C1 segment of cervical spinal cord (tissue), 14 donors: ENCODE results near the gene MAP3K6.
A peak's percentile ranks its signal among the peaks of the same experiment; 100 is the strongest.

ENCODE experiments used
- DNase-seq, 14 donors: peaks; one replicate each; lab custom pipeline; 2025; lab: John Stamatoyannopoulos, UW

MAP3K6 gene

DNA sequence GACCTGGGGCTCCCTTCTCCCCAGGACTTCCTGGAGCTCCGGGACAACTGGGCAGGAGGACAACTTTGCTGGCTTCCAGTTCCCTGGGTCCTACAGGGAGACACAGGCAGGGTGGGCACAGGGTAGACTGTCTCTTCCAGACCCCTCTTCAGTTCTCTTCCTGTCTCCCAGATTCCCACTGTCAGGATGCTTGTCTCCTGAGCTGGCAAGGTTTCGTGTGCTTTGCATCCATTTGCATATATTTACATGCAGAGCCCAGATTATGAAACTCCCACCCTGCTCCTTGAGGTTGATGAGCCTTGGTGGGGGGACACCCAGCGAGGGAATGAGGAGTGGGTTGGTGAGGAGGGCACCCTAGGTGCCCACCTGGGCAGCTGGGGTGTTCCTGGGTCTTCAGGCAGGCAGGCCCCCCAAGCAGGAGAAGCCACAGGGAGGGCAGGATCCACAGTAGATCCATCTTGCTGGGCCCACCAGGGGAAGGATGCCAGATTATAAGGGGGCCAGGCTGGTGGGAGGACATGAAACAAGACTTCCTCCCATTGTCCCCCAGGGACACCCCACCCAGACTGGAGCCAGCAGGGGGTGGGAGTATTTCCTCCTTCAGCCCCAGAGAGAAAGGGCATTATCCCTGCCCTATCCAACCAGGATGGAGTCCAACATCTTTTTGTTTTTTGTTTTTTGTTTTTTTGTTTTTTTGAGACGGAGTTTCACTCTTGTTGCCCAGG, 7.8 kb upstream of the MAP3K6 start, which contains the start of gene FCN3:
FCN3 (minus strand) TSS at position 463 of the 725 bp plus-strand sequence; CDS start at position 457, 6 bp downstream.
- DNase-seq, result no peak

DNA sequence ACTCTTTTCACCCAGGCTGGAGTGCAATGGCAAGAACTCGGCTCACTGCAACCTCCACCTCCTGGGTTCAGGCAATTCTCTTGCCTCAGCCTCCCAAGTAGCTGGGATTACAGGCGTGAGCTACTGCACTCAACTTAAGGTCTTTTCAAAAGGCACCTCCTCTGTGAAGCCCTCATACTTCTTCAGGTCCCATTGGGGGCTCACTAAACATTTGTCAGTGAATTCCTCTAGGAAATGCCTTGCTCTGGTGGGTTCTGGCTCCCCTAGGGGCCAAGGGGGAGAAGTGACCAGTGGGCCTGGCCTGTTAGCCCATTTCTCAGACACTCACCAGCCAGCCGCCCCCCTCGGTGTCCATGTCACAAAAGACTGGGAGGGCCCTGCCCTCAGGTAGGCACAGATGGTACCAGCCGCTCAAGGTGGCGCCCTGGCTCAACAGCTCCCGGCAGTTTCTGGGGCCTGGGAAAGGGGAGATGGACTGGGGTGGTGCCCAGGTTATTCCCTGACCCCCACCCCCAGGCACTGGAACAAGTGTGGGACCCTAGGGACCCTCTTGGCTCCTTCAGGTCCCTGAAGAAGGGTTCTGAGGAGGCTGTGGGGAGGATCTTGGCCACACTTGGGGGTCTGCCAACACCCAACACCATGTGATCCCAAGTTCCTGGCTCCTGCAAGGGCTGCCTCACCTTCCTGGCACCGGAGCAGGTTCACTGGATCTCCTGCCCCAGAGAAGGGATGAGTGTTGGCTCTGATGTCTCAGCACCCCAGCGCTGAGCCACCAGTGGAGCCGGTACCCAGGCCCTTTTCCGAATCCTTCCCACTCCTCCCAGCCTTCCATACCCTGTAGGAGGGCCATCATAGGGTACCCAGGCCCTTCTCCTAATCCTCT, 6.3 kb upstream of the MAP3K6 start:
- no peak for DNase-seq

DNA sequence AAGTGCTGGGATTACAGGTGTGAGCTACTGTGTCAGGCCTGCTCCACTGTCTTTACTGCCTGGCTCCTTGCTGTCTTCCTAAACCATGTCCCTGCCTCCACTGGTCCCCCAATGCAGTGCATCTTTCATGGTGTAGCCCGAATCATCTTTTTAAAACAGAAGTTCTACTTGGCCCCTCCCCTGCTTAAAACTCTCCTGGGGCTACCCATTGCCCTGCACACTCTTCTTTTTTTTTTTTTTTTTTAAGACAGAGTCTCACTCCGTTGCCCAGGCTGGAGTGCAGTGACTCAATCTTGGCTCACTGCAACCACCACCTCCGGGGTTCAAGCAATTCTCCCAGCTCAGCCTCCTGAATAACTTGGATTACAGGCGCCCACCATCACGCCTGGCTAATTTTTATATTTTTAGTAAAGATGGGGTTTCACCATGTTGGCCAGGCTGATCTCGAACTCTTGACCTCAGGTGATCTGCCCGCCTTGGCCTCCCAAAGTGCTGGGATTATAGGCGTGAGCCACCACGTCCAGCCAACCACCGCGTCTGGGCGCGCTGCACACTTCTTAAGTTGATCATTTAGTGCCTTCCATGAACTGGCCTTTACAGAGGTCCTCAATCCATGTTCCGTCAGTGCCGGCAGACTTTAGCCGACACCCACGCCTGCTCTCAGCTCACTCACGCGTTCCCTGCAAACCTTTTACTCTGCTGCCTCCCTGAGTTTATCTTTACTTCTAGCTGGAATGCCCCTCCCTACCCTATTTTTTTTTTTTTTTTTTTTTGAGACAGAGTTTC, 5.5 kb upstream of the MAP3K6 start:
- DNase-seq, result no peak

DNA sequence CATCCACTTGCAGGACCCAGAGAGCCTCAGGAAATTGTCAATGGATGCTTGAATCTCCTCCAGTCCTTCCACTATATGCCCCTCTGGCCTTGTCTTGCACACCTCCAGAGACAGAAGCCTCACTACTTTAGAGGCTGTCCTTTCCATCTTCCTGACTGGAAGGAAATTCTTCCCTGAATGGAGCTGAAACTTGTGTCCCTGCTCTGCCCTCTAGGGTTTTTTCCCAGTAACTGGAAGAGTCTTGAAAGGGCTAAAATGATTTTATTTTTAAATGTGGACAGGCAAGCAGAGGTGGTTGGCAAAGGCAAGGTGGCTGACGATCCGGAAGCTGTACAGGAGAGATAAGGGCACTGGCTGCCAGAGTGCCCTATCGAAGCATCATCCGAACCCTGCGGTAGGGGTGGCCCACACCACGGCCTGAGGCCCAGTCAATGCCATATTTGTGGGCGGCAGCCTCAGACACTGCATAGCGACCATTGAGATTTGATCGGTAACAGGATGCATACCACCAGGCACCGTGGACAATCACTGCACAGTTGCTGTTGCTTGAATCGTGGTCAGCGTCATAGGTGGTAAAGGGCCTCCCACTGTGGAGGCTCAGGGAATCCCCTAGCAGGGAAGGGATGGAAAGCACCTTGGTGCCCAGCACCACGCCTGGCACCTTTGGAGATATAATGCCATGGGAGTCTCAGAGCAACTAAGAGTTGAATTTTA, 2.3 kb upstream of the MAP3K6 start:
- DNase-seq, result no peak

DNA sequence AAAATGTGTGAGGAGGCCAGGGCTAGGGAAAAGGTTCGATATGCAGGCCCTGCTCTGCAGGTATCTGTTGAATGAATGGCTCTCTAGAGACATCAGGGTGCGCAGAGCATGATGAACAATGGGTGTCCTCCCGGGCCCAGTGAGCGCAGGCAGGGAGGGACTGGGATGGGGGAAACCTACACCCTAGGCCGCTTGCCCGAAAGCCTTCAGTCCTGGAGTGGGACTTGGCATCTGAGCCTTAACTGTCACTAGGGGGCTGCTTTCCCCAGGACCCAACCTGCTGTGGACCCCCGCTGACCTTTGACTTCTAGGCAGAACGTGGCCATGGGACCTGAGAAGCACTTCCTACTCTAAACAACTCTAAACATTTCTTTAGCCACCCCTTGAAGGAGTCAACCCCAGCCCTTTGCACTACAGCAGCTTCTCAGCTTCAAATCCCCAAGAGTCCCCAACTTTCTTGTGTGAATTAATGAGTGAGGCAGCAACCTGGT, 444 bp upstream of the MAP3K6 start:
- DNase-seq, result no peak

DNA sequence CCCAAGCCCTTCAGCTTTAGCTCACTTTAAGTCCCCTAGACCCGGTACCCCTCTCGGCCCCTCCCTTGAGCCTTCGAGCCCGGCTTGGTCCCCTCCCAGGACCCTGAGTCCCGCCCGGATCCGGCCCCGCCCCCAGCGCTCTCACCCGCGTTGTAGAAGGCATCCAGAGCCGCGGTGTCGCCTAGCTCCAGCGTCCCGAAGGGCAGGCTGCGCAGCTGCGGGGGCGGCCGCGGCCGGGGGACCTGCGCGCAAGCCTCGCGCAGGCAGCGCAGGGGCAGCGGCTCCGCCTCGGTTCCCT, 699 bp downstream of the MAP3K6 start:
- peak in 10 of 14 donors; percentile 28 to 74 (median 56) for DNase-seq

DNA sequence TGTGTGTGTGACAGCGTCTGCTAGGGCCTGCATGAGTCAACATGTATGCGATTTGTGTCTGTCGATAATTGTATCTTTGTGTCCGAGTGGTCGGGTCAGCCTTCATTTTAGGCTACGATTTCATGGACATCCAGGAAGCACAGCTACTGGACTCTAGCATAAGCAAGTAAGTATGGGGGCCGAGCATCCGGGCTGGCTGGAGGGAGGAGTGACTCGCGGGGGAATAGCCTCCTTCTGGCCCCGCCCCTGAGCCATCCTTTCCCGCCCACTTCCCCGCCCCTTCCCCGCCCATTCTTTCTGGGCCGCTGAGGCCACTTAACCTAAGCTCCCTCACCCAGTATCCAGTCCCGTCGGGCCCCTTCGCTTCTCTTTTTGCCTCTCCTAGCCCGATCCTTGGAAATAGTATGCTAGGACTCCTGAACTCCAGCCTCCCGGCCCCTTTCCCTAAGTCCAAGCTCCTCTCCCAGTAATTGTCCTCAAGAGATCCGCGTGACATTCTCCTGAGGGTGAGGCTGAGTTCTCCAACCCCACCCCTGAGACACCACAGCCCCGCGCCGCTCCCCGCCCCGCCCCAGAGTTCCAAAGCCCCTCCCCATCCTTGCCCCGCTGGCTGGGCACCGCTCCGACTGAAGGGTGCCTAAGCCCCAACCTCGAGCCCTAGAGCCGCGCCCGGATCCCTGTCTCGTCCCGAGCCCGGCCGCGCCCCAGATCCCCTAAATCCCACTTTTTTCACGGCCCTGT, 1.2 kb downstream of the MAP3K6 start:
- peak; percentile 16 to 86 (median 70) for DNase-seq

DNA sequence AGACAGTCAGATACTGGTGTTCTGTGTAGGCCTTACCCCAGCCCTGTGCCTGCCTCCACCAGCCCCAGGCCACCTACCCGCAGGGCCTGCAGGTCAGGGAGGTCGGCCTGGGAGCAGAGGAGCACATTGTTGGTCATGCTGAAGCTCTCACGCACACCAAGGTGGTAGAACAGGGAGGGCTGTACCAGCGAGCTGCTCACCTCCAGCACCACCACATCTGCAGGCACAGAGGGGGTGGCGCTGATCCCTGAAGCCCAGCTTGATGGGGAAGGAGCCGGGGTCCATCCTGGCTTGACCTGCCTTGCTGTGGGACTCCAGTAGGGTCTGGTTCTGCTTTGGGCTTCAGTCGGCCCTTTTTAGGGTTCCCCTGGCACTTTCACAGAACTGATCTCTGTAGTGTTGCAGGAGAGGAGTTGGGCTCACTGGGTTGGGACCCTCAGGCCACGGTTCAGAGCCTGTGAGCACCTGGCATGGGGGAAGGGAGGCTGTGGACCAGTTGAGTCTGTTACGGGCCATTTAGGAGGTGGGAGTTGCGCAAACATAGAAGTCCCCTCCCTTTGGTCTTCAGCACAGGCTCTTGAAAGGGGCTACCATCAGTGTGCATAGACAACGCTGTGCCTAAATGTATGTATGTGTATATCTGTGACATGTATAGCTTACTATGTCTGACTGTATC, 1.9 kb downstream of the MAP3K6 start:
- no peak for DNase-seq

DNA sequence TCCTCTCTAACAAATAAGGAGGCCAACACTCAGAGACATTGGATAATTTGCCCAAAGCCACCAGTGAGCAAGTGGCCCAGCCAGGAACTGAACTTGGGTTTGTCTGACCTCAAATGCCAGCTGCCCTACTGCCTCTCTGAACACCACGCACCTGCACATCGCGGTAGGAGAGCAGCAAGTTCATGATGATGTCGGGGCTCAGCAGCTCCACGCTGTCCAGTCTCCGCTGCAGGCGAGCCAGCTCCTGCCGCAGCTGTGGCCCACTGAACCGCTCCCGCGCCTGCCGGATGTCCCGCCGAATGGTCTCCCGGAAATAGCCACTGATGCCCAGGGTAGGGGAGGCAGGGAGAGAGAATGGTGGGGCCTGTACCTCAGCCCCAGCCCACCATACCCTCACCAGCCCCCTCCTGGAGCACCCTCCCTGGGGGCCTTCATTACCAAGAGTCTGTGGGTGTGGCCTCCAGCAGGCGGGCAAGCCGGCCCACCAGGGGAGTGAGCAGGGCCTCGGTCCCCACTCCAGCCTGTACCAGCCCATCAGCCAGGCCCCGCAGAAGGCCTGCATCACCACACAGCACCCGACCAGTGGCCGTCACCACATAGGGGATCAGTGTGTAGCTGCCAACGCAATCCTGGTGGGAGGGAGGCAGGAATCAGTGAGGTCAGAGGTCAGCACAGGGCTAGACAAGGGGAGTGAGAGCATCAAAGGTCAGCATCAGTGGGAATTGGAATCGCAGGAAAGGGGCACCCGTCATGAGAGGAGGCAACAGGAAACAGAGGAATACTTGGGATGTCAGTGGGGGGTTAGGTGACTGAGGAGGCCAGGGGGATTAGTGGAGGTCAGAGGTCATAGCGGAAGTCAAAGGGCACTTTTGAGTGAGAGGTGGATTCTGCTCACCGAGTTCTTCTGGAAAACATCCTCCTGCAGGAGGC, 2.7 kb downstream of the MAP3K6 start:
- DNase-seq, result no peak

DNA sequence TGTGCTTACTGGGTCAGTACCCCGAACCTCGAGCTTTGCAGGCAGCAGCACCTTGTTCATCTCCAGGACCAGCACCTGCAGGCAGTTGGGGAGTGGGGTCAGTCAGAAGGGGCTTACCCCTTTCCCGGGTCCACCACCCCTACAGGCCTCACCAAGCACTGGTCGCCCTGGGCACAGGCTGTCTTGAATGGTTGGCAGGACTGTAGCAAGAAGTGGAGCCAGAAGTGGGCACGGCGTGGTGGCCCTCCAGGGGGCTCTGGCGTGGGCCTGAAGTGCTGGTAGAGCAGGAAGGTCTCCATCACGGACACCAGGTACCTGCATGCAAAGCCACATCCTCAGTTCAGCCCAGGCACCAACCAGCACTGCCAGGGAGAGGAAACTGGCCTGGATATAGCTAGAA, 5.2 kb downstream of the MAP3K6 start:
- DNase-seq, result no peak

DNA sequence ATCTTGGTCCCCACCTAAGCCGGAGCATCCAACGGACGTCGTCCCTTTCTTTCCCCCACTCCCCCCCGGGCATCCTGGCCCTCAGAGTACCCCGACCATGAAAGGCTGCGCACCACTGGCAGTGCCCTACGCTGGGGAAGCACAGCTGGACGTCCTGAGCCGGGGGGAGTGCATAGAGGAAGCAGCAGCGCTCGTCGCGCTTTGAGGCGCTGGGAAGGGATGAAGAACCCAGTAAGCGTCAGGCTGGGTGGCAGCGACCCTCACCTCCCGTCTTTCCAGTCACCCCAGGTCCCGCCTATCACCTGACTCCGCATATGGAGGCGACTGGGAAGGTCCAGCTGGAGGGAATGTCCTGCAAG, 5.7 kb downstream of the MAP3K6 start:
- DNase-seq, result no peak

DNA sequence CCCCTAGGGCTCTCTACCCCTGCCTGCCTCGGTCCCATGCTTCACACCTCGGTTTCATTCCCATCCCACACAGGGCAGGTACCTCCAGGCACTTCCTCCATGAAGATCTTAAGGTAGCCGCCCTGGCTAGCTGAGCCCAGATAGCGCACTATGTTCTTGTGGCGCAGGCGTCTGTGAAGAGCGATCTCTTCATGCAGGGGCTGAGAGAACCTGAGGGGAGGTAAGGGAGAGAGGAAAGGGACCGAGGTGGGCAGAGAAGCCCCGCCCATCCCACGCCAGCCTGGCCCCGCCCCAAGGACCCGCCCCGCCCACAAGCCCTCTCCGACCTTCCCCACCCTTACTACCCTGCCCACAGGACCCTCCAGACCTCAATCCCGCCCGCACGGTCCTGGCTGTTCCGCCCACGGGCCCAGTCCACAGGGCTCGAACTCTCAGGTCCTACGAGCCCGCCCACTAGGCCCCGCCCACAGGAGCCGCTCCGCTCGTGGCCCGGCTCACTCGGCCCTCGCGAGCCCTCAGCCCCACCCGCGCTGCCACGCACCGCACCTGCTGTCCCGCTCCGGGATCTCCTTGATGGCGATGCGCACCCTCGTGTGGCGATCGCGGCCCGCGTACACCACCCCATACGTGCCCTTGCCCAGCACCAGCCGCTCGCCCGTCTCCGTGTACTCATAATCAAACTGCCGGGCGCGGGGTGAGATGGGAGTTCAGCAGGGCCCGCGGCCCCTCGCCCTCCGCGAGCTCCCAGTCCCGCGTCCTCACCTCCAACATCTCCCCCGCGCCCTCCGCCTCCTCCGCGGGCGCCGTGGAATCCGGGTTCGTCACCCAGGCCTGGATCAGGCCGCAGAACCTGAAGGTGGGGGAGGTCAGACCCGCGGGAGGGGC, 6.4 kb downstream of the MAP3K6 start:
- DNase-seq, result no peak

DNA sequence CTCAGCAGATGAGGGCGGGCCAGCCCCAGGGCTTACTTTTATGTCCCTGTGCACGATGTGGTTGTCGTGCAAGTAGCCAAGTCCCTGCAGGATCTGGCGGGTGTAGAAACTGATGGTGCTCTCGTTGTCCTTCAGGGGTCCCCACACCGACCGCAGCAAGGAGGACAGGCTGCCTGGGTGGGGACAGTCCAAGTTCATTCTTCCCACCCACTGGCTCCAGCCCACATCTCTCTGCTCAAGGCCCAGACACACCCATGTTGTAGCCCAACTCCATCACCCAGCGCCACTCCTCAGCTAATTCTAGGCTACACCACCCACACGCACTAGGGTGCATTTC, 7.0 kb downstream of the MAP3K6 start:
- no peak for DNase-seq

DNA sequence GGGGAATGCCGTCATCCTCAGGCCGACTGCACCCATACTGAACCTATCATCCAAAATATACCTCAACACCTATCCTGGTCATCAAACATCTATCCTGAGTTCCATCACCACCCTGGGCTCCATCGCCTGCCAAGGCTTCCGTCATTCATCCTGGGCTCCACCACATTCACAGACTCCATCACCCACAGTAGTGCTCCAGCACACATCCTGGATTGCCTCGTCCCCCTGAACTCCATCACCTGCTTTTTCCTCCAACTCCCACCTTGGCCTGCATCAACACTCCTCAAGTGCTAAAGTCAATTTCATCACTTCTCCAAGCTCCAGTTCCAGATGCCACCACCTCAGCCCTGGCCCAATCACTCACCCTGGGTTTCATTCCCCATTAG, 7.8 kb downstream of the MAP3K6 start:
- no peak for DNase-seq

DNA sequence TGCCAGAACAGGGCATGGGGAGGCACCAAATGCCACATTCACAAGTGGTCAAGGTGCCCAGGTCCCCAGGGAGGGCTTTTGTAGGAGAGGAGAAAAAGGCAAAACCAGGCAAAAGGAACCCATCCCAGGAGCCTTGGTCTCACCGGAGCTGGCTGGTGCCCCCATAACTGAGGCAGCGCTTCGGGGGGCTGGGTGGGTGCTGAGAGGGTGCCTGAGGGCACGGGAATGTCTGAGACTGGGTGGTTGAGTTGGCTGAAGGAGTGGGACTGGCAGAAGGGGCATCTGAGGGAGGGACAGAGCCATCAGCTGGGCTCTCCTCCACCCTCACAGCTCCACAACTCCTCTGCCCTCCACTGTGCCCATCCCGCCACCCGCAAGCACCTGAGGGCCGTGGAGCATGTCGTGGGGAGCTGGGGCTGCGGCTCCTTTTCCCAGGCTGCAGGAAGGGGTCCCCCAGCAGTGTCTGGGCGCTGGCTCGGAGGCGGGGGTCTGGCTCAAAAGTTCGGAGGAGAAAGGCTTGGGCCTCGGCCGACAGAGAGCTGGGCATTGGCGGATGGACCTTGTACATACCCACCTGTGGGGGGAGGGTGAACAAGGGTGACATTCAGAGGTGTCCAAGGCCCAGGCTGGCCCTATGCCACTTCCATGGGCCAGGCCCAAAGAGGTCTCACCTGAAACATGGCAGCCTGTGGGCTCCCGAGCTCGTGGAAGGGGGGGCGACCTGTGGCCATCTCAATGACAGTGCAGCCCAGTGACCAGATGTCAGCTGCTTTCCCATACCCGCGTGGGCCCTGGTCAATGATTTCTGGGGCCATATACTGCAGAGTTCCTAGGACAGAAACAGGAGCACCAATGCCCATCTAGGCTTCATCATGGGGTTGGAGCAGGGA, 8.5 kb downstream of the MAP3K6 start:
- no peak for DNase-seq

DNA sequence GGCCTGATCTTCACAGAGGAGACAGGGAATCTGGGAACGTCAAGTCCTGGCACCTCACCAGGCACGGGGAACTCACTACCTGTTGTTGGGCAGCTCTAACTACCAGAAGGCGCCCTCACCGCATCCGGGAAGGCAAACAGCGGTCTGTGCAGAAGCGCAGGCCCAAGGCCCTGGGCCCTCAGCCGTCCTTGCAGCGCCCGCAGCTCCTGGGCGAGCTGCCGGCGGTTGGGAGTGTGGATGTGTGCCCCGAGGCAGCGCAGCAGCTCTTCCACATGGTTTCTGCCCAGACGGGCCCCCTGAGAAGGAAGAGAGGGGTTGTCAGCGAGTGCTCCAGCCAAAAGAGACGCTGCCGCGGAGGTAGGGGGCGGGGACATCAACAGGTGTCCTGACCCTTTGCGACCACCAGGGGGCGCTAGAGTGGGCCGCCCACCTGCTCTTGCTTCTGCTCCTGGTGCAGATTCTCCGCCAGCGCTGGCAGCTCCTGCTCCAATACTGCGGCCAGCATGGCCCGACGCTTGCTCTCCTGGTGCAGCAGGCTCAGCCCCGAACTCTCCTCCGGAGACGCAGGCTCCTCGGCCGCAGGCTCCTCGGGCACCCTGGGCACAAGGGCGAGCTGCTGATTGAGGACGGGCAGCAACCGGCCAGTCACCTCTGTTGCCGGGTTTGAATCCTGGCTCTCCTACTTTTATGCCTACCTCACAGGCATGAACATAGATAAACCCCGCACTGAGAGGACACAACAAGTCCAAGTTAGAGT, 9.3 kb downstream of the MAP3K6 start:
- DNase-seq, result peak in 10 of 14 donors; percentile 10 to 65 (median 30)
